ENCODE measurements around the gene ST6GAL1.

GRCh38 chr3:187080799-187081450, 150.6 kb downstream of the ST6GAL1 start:
- no peak for TF ChIP-seq EZH2 (IDR thresholded peaks at IDR 0.05; ENCODE audit: insufficient read depth, low read length)
- TF ChIP-seq, protein P1, sequence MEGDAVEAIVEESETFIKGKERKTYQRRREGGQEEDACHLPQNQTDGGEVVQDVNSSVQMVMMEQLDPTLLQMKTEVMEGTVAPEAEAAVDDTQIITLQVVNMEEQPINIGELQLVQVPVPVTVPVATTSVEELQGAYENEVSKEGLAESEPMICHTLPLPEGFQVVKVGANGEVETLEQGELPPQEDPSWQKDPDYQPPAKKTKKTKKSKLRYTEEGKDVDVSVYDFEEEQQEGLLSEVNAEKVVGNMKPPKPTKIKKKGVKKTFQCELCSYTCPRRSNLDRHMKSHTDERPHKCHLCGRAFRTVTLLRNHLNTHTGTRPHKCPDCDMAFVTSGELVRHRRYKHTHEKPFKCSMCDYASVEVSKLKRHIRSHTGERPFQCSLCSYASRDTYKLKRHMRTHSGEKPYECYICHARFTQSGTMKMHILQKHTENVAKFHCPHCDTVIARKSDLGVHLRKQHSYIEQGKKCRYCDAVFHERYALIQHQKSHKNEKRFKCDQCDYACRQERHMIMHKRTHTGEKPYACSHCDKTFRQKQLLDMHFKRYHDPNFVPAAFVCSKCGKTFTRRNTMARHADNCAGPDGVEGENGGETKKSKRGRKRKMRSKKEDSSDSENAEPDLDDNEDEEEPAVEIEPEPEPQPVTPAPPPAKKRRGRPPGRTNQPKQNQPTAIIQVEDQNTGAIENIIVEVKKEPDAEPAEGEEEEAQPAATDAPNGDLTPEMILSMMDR (IDR thresholded peaks at IDR 0.05; ENCODE audit: insufficient read depth, low read depth, low read length): no peak

Data from astrocyte (in vitro differentiated cells and primary cell).